CD8-positive, alpha-beta memory T cell (primary cell): ENCODE measurements around the gene EXD3. TPM values are rescaled to one million over a fixed set of nuclear protein-coding genes. Genes with fewer than 3 reads are reported as not detected.
A peak's percentile ranks its signal among the peaks of the same experiment; 100 is the strongest.

ENCODE experiments used
- CTCF ChIA-PET: fragments of 350-600 bp; sonication (Branson Sonifier 250); formaldehyde crosslinking; loops from one replicate; lab custom pipeline; 2021; ENCODE audit warnings: antibody characterized with exemption; lab: Charles Lee
- POLR2A ChIA-PET: fragments of 350-600 bp; sonication (Branson Sonifier 250); formaldehyde crosslinking; loops from one replicate; lab custom pipeline; 2021; ENCODE audit warnings: antibody characterized with exemption; lab: Charles Lee
- DNase-seq, 5 donors: peaks; one replicate each; pipeline versions ENCODE4 v3.0.0 to v3.0.0-alpha.2; 2020 to 2022; ENCODE audit warnings: mixed read lengths in 1 of 5
- H3K27ac ChIP-seq: one replicate; pipeline ENCODE4 v1.7.0; 2013; ENCODE audit warnings: low read depth, mild to moderate bottlenecking, low read length, moderate library complexity
- H3K27me3 ChIP-seq: 2 replicates; pipeline ENCODE4 v1.7.0; 2013; ENCODE audit warnings: low read length, mild to moderate bottlenecking; ENCODE audit not compliant: insufficient read depth, poor library complexity, severe bottlenecking
- H3K36me3 ChIP-seq: 2 replicates; pipeline ENCODE4 v1.7.0; 2013; ENCODE audit warnings: mild to moderate bottlenecking, low read length, moderate library complexity; ENCODE audit not compliant: insufficient read depth
- H3K4me1 ChIP-seq: 2 replicates; pipeline ENCODE4 v1.7.0; 2013; ENCODE audit warnings: mild to moderate bottlenecking, low read length, moderate library complexity; ENCODE audit not compliant: insufficient read depth
- H3K4me3 ChIP-seq: 2 replicates; pipeline ENCODE4 v1.7.0; 2013; ENCODE audit warnings: mild to moderate bottlenecking, low read length
- H3K9me3 ChIP-seq: 2 replicates; pipeline ENCODE4 v1.7.0; 2013; ENCODE audit warnings: mild to moderate bottlenecking, low read length
- H3K27ac Mint-ChIP-seq, 8 donors: one replicate each; pipeline ENCODE4 v1.8.0; 2020 to 2021; ENCODE audit warnings: mixed read lengths in 8 of 8, mild to moderate bottlenecking in 6 of 8, inconsistent platforms in 3 of 8, moderate library complexity in 3 of 8
- H3K27me3 Mint-ChIP-seq, 2 donors: one replicate each; pipeline ENCODE4 v1.8.0; 2020 to 2021; ENCODE audit warnings: mixed read lengths in 2 of 2, mild to moderate bottlenecking in 1 of 2, moderate library complexity in 1 of 2
- H3K36me3 Mint-ChIP-seq, 3 donors: one replicate each; pipeline ENCODE4 v1.8.0; 2020 to 2021; ENCODE audit warnings: mixed read lengths in 3 of 3, inconsistent platforms in 1 of 3, mild to moderate bottlenecking in 1 of 3
- H3K4me1 Mint-ChIP-seq, 3 donors: one replicate each; pipeline ENCODE4 v1.8.0; 2020 to 2021; ENCODE audit warnings: mixed read lengths in 3 of 3, inconsistent platforms in 1 of 3, mild to moderate bottlenecking in 1 of 3
- H3K4me3 Mint-ChIP-seq, 7 donors: one replicate each; pipeline ENCODE4 v1.8.0; 2020 to 2021; ENCODE audit warnings: mixed read lengths in 7 of 7, mild to moderate bottlenecking in 6 of 7, moderate library complexity in 4 of 7, inconsistent platforms in 2 of 7
- H3K9me3 Mint-ChIP-seq, 5 donors: one replicate each; pipeline ENCODE4 v1.8.0; 2020 to 2022; ENCODE audit warnings: mixed read lengths in 5 of 5, mild to moderate bottlenecking in 3 of 5, moderate library complexity in 2 of 5, inconsistent platforms in 1 of 5
- polyA plus RNA-seq: library from polyadenylated mRNA; unstranded; fragments of 300-500 nt; fragmentation: Illumina TruSeq; gene quantifications from one replicate; pipeline ENCODE4 v1.2.3, GENCODE V29; 2021
- total RNA-seq, 2 experiments: library from RNA; stranded (reverse); gene quantifications; one replicate each; pipeline ENCODE4 v1.2.3, GENCODE V29; 2021

Gene EXD3
- total and polyA plus RNA-seq, 3 experiments from 2014 or later: 4.8 to 6.7 (median 6.6) TPM

- POLR2A ChIA-PET: interaction anchor here (0.6 kb wide), 1 partner anchor 11 kb away, joined by 3 read pairs; no protein-coding TSS in a partner anchor
- CTCF ChIA-PET: no interaction called here
- H3K4me1 ChIP-seq: peaks cover 38% of the 10 kb centered on the region
- peak overlapping the region in 4 of 8 donors; percentile 19 to 75 (median 66) for H3K27ac Mint-ChIP-seq
- no peaks in the 10 kb centered on the region for H3K36me3 ChIP-seq
- H3K27ac ChIP-seq: no peak overlapping the region
- no peaks in the 10 kb centered on the region for H3K27me3 ChIP-seq
- H3K36me3 Mint-ChIP-seq: no peaks in the 10 kb centered on the region
- no peaks in the 10 kb centered on the region for H3K9me3 Mint-ChIP-seq
- peaks cover 16 to 33% (median 18%) of the 10 kb centered on the region in 3 donors for H3K4me1 Mint-ChIP-seq
- no peaks in the 10 kb centered on the region for H3K9me3 ChIP-seq
- DNase-seq: peak in 1 of 5 donors; percentile 48
- no peak overlapping the region for H3K4me3 Mint-ChIP-seq
- H3K4me3 ChIP-seq: no peak overlapping the region
- no peaks in the 10 kb centered on the region for H3K27me3 Mint-ChIP-seq
Measured at GRCh38 chr9:137464291-137464999, 41.5 kb upstream of the EXD3 start.

GRCh38 chr9:137463931-137464290 lies 40.9 kb upstream of the EXD3 start:
- no peak for DNase-seq
- H3K27ac ChIP-seq: no peak overlapping the region
- ChIA-PET POLR2A (no interaction called here), CTCF (interaction anchor here (1.0 kb wide), 1 partner anchor 19 kb away, joined by 4 read pairs; no protein-coding TSS in a partner anchor)
- no peak overlapping the region for H3K4me3 Mint-ChIP-seq
- no peaks in the 10 kb centered on the region for H3K36me3 ChIP-seq
- H3K27ac Mint-ChIP-seq: peak overlapping the region in 2 of 8 donors; percentile 19 to 75
- H3K4me1 Mint-ChIP-seq: peaks cover 11 to 35% (median 18%) of the 10 kb centered on the region in 3 donors
- H3K9me3 Mint-ChIP-seq: no peaks in the 10 kb centered on the region
- no peak overlapping the region for H3K4me3 ChIP-seq
- peaks cover 40% of the 10 kb centered on the region for H3K4me1 ChIP-seq
- H3K36me3 Mint-ChIP-seq: no peaks in the 10 kb centered on the region
- no peaks in the 10 kb centered on the region for H3K27me3 Mint-ChIP-seq
- H3K9me3 ChIP-seq: no peaks in the 10 kb centered on the region
- H3K27me3 ChIP-seq: no peaks in the 10 kb centered on the region

DNA sequence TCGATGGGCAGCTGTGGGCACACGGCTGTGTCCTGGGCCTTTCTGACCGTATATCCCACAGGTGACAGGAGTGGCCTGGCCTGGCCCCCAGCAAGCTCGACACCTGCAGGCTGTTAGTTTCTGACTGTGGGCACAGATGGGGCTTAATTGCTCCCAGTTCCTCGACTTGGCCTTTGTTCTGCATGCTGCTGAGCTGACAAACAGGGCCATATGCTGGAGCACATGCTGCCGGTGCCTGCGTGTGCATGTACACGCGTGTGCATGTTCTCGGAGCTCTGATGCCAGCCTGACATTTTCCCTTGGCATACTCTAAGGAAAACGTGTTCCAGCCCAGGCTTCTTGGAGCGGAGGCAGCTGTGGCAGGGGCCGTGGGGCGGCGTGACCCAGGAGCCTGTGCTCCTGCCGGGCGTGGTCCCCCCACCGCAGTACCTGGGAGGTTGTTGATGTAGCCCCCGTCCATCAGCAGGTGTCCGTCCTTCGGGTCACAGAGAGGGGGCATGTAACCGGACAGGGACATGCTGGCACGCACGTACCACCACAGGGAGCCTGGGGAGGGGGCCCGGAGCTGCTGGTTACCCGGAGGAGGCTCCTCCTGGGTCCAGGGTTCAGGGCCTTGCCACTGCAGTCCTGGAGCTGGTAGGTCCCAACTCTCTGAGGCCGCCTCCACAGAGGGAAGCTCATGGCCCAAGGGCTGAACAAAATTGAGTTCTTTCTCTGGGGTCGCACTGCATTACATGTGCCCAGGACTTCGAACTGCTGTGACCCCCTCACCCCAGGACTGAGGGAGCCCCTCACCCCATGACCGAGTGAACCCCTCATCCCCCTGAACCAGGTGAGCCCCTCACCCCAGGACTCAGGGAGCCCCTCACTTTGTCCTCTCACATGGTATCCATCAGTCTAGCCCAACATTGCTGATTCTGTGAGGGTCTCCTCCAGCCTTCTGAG lies 40.3 kb upstream of the EXD3 start:
- Histone ChIP-seq H3K4me3 (no peak overlapping the region), H3K36me3 (no peaks in the 10 kb centered on the region), H3K9me3 (no peaks in the 10 kb centered on the region), H3K27ac (no peak overlapping the region), H3K27me3 (no peaks in the 10 kb centered on the region), H3K4me1 (peaks cover 43% of the 10 kb centered on the region)
- Mint-ChIP-seq H3K9me3 (no peaks in the 10 kb centered on the region), H3K4me1 (peaks cover 10 to 35% (median 18%) of the 10 kb centered on the region in 3 donors), H3K27ac (peak overlapping the region in 6 of 8 donors; percentile 14 to 64 (median 54)), H3K4me3 (peak overlapping the region in 3 of 7 donors; percentile 19 to 54 (median 26)), H3K27me3 (no peaks in the 10 kb centered on the region), H3K36me3 (no peaks in the 10 kb centered on the region)
- DNase-seq: no peak
- ChIA-PET POLR2A (no interaction called here), CTCF (interaction anchor here (1.0 to 1.5 kb wide), 2 partner anchors 19 to 144 kb away, joined by 3 to 4 read pairs; no protein-coding TSS in a partner anchor)

- CTCF ChIA-PET: interaction anchor here (1.4 to 1.5 kb wide), 2 partner anchors 40 to 143 kb away, joined by 3 to 6 read pairs; partner anchors contain the start of genes EXD3 and NOXA1
- Mint-ChIP-seq H3K4me3 (peak overlapping the region in 5 of 7 donors; percentile 19 to 90 (median 84)), H3K27me3 (no peaks in the 10 kb centered on the region), H3K36me3 (no peaks in the 10 kb centered on the region), H3K27ac (peak overlapping the region in 5 of 8 donors; percentile 50 to 95 (median 94)), H3K9me3 (no peaks in the 10 kb centered on the region), H3K4me1 (peaks cover 10 to 38% (median 18%) of the 10 kb centered on the region in 3 donors)
- Histone ChIP-seq H3K9me3 (no peaks in the 10 kb centered on the region), H3K27ac (peak overlapping the region; percentile 65), H3K4me3 (peak overlapping the region; percentile 66), H3K36me3 (no peaks in the 10 kb centered on the region), H3K27me3 (no peaks in the 10 kb centered on the region), H3K4me1 (peaks cover 49% of the 10 kb centered on the region)
- POLR2A ChIA-PET: interaction anchor here (0.6 to 1.5 kb wide), 3 partner anchors 39 to 222 kb away, joined by 3 to 6 read pairs (median 6); partner anchors contain the start of genes EXD3, MRPL41, NOXA1 and TUBB4B
- no peak for DNase-seq
Measured at GRCh38 chr9:137462396-137462985, 39.5 kb upstream of the EXD3 start.

- Mint-ChIP-seq H3K36me3 (peaks cover 0 to under 1% (median 0%) of the 10 kb centered on the region in 3 donors), H3K27me3 (no peaks in the 10 kb centered on the region), H3K9me3 (no peaks in the 10 kb centered on the region), H3K4me1 (peaks cover 10 to 40% (median 18%) of the 10 kb centered on the region in 3 donors), H3K4me3 (peak overlapping the region; percentile 75 to 90 (median 83)), H3K27ac (peak overlapping the region; percentile 81 to 95 (median 93))
- Histone ChIP-seq H3K4me1 (peaks cover 54% of the 10 kb centered on the region), H3K4me3 (peak overlapping the region; percentile 66), H3K9me3 (no peaks in the 10 kb centered on the region), H3K27me3 (no peaks in the 10 kb centered on the region), H3K36me3 (no peaks in the 10 kb centered on the region), H3K27ac (peak overlapping the region; percentile 65)
- CTCF ChIA-PET: interaction anchor here (1.4 to 1.5 kb wide), 2 partner anchors 39 to 142 kb away, joined by 3 to 6 read pairs; partner anchors contain the start of genes EXD3 and NOXA1
- peak; percentile 78 to 97 (median 95) for DNase-seq
- POLR2A ChIA-PET: interaction anchor here (0.6 to 1.5 kb wide), 3 partner anchors 39 to 221 kb away, joined by 3 to 6 read pairs (median 6); partner anchors contain the start of genes EXD3, MRPL41, NOXA1 and TUBB4B
Measured at GRCh38 chr9:137461663-137462395, 38.9 kb upstream of the EXD3 start.

DNA sequence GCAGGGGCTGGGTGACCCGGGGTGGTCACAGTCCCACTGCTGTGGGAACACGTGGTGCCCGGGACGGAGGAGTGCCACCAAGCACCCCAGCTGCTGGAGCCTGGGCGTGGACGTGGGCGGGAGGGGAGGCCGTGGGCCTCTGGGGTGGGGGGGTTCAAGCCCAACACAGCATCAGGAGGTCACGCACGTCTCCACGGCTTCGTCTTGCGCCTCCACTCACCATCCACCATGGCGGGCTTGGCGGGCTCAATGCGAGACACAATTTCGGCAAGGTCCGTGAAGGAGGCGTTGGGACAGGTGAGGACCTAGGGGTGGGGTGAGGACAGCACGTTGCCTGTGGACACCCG lies 38.3 kb upstream of the EXD3 start:
- peaks cover 57% of the 10 kb centered on the region for H3K4me1 ChIP-seq
- Mint-ChIP-seq H3K27me3 (no peaks in the 10 kb centered on the region), H3K9me3 (no peaks in the 10 kb centered on the region), H3K4me1 (peaks cover 10 to 44% (median 18%) of the 10 kb centered on the region in 3 donors), H3K27ac (peak overlapping the region in 6 of 8 donors; percentile 6 to 95 (median 81)), H3K36me3 (peaks cover 0 to 5% (median 0%) of the 10 kb centered on the region in 3 donors), H3K4me3 (peak overlapping the region in 5 of 7 donors; percentile 45 to 90 (median 83))
- H3K27me3 ChIP-seq: no peaks in the 10 kb centered on the region
- no peaks in the 10 kb centered on the region for H3K36me3 ChIP-seq
- H3K4me3 ChIP-seq: peak overlapping the region; percentile 66
- peak overlapping the region; percentile 65 for H3K27ac ChIP-seq
- peak in 1 of 5 donors; percentile 27 for DNase-seq
- ChIA-PET CTCF (interaction anchor here (1.4 to 1.5 kb wide), 2 partner anchors 39 to 142 kb away, joined by 3 to 6 read pairs; partner anchors contain the start of genes EXD3 and NOXA1), POLR2A (interaction anchor here (1.5 kb wide), 1 partner anchor 38 kb away, joined by 6 read pairs; the partner anchor contains the start of genes EXD3 and NOXA1)
- H3K9me3 ChIP-seq: no peaks in the 10 kb centered on the region
